HEK293 (cell line): ENCODE measurements around the gene CCL2.

ENCODE experiments used
- CTCF ChIA-PET: fragments of 350-600 bp; formaldehyde crosslinking; extraction: SDS; loops from one replicate; lab custom pipeline; 2021; ENCODE audit warnings: antibody characterized with exemption; lab: Yijun Ruan, JAX
- POLR2A ChIA-PET: fragments of 300-600 bp; formaldehyde crosslinking; extraction: SDS; loops from one replicate; lab custom pipeline; 2020; ENCODE audit warnings: antibody characterized with exemption, inconsistent platforms; lab: Yijun Ruan, JAX
- H3K27ac ChIP-seq: fragments of 200-500 bp; sonication (Bioruptor generic); 2 replicates; pipeline ENCODE4 v1.5.1; 2014; ENCODE audit warnings: low read depth, low read length, control low read depth, inconsistent platforms; ENCODE audit errors: extremely low read depth
- H3K36me3 ChIP-seq, 2 experiments: fragments of 200-500 bp in 1 of 2; sonication (Bioruptor generic) in 1 of 2; 1 replicate in 1 of 2; 2 replicates in 1 of 2; pipeline ENCODE4 v1.5.1; 2014 to 2017; ENCODE audit warnings: inconsistent platforms in 2 of 2, low read length in 2 of 2; ENCODE audit not compliant: control insufficient read depth in 2 of 2, insufficient read depth in 1 of 2
- H3K4me1 ChIP-seq: fragments of 200-500 bp; sonication (Bioruptor generic); 2 replicates; pipeline ENCODE4 v1.5.1; 2014; ENCODE audit warnings: mild to moderate bottlenecking, low read length, inconsistent platforms; ENCODE audit not compliant: control insufficient read depth, insufficient read depth
- H3K4me3 ChIP-seq: 2 replicates; pipeline ENCODE4 v1.5.1; 2011; ENCODE audit warnings: low read depth, mild to moderate bottlenecking, control low read depth, low read length, moderate library complexity
- H3K9me3 ChIP-seq: fragments of 200-500 bp; sonication (Bioruptor generic); 2 replicates; pipeline ENCODE4 v1.5.1; 2014; ENCODE audit warnings: low read depth, low read length, inconsistent platforms; ENCODE audit not compliant: control insufficient read depth, insufficient read depth
- KLF9 ChIP-seq: fragments of 450-650 bp; formaldehyde crosslinking; IDR thresholded peaks from 2 replicates; pipeline ENCODE4 v1.5.1; 2016; ENCODE audit warnings: missing biosample characterization, missing genetic modification characterization, low read depth
- SCRT1 ChIP-seq: fragments of 450-650 bp; formaldehyde crosslinking; IDR thresholded peaks from 2 replicates; pipeline ENCODE4 v1.5.1; 2016; ENCODE audit warnings: missing biosample characterization, missing genetic modification characterization, borderline replicate concordance
- SP7 ChIP-seq: fragments of 450-650 bp; formaldehyde crosslinking; IDR thresholded peaks from 2 replicates; pipeline ENCODE4 v1.5.1; 2016; ENCODE audit warnings: missing biosample characterization, missing genetic modification characterization
- ZIC2 ChIP-seq: fragments of 450-650 bp; formaldehyde crosslinking; IDR thresholded peaks from 2 replicates; pipeline ENCODE4 v1.5.1; 2016; ENCODE audit warnings: missing biosample characterization, missing genetic modification characterization
- ZNF10 ChIP-seq: fragments of 450-650 bp; formaldehyde crosslinking; IDR thresholded peaks from 2 replicates; pipeline ENCODE4 v1.5.1; 2017; ENCODE audit warnings: missing biosample characterization, missing genetic modification characterization
- ZNF146 ChIP-seq: fragments of 450-650 bp; formaldehyde crosslinking; IDR thresholded peaks from 2 replicates; pipeline ENCODE4 v1.5.1; 2016; ENCODE audit warnings: missing biosample characterization, missing genetic modification characterization
- ZNF202 ChIP-seq: fragments of 450-650 bp; formaldehyde crosslinking; IDR thresholded peaks from 2 replicates; pipeline ENCODE4 v1.5.1; 2016; ENCODE audit warnings: missing biosample characterization, missing genetic modification characterization, borderline replicate concordance
- ZNF302 ChIP-seq: fragments of 450-650 bp; formaldehyde crosslinking; IDR thresholded peaks from 2 replicates; pipeline ENCODE4 v1.5.1; 2016; ENCODE audit warnings: missing biosample characterization, missing genetic modification characterization, low read depth
- ZNF501 ChIP-seq: fragments of 450-650 bp; formaldehyde crosslinking; IDR thresholded peaks from 2 replicates; pipeline ENCODE4 v1.5.1; 2016; ENCODE audit warnings: missing biosample characterization, missing genetic modification characterization
- ZNF544 ChIP-seq: fragments of 450-650 bp; formaldehyde crosslinking; IDR thresholded peaks from 2 replicates; pipeline ENCODE4 v1.5.0; 2017; ENCODE audit warnings: missing biosample characterization, missing genetic modification characterization
- ZNF561 ChIP-seq: fragments of 450-650 bp; IDR thresholded peaks from 2 replicates; pipeline ENCODE4 v1.5.1; 2018; ENCODE audit warnings: missing biosample characterization, missing genetic modification characterization, borderline replicate concordance
- ZNF776 ChIP-seq: fragments of 450-650 bp; formaldehyde crosslinking; IDR thresholded peaks from 2 replicates; pipeline ENCODE4 v1.5.0; 2017; ENCODE audit warnings: missing biosample characterization, missing genetic modification characterization, borderline replicate concordance
- ZSCAN30 ChIP-seq: fragments of 450-650 bp; IDR thresholded peaks from 2 replicates; pipeline ENCODE4 v1.5.1; 2018; ENCODE audit warnings: missing biosample characterization, mild to moderate bottlenecking, missing genetic modification characterization, moderate library complexity
- TF ChIP-seq, protein P1 (sequence below): fragments of 450-650 bp; formaldehyde crosslinking; IDR thresholded peaks from 2 replicates; pipeline ENCODE4 v1.5.1; 2016; ENCODE audit warnings: missing biosample characterization, missing genetic modification characterization
- TF ChIP-seq, protein P2 (sequence below): fragments of 450-650 bp; formaldehyde crosslinking; IDR thresholded peaks from 2 replicates; pipeline ENCODE4 v1.5.1; 2016; ENCODE audit warnings: missing biosample characterization, missing genetic modification characterization
- TF ChIP-seq, protein P3 (sequence below): fragments of 450-650 bp; formaldehyde crosslinking; IDR thresholded peaks from 2 replicates; pipeline ENCODE4 v1.5.1; 2017; ENCODE audit warnings: missing biosample characterization, mild to moderate bottlenecking, missing genetic modification characterization, moderate library complexity

CCL2 gene

DNA sequence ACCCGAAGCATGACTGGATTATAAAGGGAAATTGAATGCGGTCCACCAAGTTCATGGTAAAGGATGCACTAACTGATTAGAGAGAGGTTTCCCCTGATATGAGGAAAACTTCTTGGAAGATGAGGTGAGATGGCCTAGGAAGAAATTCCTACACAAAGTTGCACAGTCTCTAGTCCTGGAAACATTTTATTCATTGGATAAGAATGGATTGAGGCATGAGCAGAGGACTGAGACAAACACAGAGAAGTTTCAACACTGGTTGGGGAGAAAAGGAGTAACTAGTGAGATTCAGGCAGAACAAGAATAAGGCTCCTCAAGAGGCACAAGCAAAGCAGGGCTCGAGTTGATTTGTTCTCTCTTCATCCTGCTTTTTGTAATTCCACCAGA, 2.0 kb upstream of the CCL2 start (continued):
- TF ChIP-seq, protein P1, sequence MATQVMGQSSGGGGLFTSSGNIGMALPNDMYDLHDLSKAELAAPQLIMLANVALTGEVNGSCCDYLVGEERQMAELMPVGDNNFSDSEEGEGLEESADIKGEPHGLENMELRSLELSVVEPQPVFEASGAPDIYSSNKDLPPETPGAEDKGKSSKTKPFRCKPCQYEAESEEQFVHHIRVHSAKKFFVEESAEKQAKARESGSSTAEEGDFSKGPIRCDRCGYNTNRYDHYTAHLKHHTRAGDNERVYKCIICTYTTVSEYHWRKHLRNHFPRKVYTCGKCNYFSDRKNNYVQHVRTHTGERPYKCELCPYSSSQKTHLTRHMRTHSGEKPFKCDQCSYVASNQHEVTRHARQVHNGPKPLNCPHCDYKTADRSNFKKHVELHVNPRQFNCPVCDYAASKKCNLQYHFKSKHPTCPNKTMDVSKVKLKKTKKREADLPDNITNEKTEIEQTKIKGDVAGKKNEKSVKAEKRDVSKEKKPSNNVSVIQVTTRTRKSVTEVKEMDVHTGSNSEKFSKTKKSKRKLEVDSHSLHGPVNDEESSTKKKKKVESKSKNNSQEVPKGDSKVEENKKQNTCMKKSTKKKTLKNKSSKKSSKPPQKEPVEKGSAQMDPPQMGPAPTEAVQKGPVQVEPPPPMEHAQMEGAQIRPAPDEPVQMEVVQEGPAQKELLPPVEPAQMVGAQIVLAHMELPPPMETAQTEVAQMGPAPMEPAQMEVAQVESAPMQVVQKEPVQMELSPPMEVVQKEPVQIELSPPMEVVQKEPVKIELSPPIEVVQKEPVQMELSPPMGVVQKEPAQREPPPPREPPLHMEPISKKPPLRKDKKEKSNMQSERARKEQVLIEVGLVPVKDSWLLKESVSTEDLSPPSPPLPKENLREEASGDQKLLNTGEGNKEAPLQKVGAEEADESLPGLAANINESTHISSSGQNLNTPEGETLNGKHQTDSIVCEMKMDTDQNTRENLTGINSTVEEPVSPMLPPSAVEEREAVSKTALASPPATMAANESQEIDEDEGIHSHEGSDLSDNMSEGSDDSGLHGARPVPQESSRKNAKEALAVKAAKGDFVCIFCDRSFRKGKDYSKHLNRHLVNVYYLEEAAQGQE: no peak
- TF ChIP-seq ZNF501 (tag by site-specific recombination): no peak
- no peak for TF ChIP-seq ZNF776 (tag by site-specific recombination)
- TF ChIP-seq ZNF302 (tag by site-specific recombination): no peak
- no peak for TF ChIP-seq ZNF10 (tag by site-specific recombination)
- TF ChIP-seq ZNF561: no peak
- TF ChIP-seq ZNF544 (tag by site-specific recombination): no peak
- no peak for TF ChIP-seq ZIC2 (tag by site-specific recombination)
- no peak for TF ChIP-seq KLF9 (tag by site-specific recombination)
- TF ChIP-seq ZNF202 (tag by site-specific recombination): no peak
- TF ChIP-seq, protein P2, sequence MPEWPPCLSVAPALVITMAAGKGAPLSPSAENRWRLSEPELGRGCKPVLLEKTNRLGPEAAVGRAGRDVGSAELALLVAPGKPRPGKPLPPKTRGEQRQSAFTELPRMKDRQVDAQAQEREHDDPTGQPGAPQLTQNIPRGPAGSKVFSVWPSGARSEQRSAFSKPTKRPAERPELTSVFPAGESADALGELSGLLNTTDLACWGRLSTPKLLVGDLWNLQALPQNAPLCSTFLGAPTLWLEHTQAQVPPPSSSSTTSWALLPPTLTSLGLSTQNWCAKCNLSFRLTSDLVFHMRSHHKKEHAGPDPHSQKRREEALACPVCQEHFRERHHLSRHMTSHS: no peak
- no peak for TF ChIP-seq ZNF146 (tag by site-specific recombination)
- TF ChIP-seq, all 188 proteins: peak for 0

DNA sequence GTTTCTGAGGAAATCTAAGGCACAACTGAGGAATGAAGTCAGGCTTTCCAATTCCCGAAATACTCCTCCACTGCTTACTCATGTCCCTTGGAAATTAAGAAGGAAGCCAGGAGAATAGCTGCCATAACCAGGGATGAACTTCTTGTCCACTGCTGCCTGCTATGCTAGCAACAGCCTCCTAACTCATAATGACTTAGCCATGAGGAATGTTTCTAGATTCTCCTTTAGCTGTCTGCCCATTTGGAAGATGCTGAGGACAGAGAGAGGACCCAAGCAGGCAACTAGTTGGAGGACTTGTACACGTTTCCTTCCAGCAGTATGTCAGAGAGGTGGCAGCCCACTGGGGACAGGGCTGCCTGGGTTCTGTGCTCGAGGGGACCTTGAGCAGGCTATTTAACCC, 939 bp upstream of the CCL2 start:
- Histone ChIP-seq H3K27ac (no peak overlapping the region), H3K36me3 (no peaks in the 10 kb centered on the region), H3K4me1 (peaks cover 12% of the 10 kb centered on the region), H3K4me3 (no peak overlapping the region), H3K9me3 (no peaks in the 10 kb centered on the region)
- no peak for TF ChIP-seq SP7 (tag by site-specific recombination)
- CTCF ChIA-PET: interaction anchor here (0.6 to 0.9 kb wide), 2 partner anchors 22 to 38 kb away, joined by 3 to 6 read pairs; no protein-coding TSS in a partner anchor
- POLR2A ChIA-PET: no interaction called here

DNA sequence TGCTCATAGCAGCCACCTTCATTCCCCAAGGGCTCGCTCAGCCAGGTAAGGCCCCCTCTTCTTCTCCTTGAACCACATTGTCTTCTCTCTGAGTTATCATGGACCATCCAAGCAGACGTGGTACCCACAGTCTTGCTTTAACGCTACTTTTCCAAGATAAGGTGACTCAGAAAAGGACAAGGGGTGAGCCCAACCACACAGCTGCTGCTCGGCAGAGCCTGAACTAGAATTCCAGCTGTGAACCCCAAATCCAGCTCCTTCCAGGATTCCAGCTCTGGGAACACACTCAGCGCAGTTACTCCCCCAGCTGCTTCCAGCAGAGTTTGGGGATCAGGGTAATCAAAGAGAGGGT, 272 bp downstream of the CCL2 start:
- TF ChIP-seq SCRT1: no peak
- TF ChIP-seq ZSCAN30 (tag by site-specific recombination): no peak
- TF ChIP-seq, protein P3, sequence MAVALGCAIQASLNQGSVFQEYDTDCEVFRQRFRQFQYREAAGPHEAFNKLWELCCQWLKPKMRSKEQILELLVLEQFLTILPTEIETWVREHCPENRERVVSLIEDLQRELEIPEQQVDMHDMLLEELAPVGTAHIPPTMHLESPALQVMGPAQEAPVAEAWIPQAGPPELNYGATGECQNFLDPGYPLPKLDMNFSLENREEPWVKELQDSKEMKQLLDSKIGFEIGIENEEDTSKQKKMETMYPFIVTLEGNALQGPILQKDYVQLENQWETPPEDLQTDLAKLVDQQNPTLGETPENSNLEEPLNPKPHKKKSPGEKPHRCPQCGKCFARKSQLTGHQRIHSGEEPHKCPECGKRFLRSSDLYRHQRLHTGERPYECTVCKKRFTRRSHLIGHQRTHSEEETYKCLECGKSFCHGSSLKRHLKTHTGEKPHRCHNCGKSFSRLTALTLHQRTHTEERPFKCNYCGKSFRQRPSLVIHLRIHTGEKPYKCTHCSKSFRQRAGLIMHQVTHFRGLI (tag by site-specific recombination): peak; percentile 71; the same call in 1 of the 2 replicates
- TF ChIP-seq, all 188 proteins: peak for 1
- Histone ChIP-seq H3K9me3 (no peaks in the 10 kb centered on the region), H3K36me3 (no peaks in the 10 kb centered on the region), H3K27ac (peak overlapping the region; percentile 8; the same call in 1 of the 2 replicates), H3K4me3 (peak overlapping the region; percentile 33), H3K4me1 (peaks cover 12% of the 10 kb centered on the region)
- CTCF ChIA-PET: interaction anchor here (0.8 to 3.4 kb wide), 5 partner anchors 15 to 106 kb away, joined by 3 to 22 read pairs (median 7); no protein-coding TSS in a partner anchor
- POLR2A ChIA-PET: interaction anchor here (1.0 kb wide), 1 partner anchor 16 kb away, joined by 4 read pairs; no protein-coding TSS in a partner anchor
